ENCODE data around the gene SRPK1.
"Not testable (repeated sequence)": the region's sequence is repeated elsewhere in the genome, so short reads cannot be mapped to it uniquely, and the experiment has no call there.

The SRPK1 gene

DNA sequence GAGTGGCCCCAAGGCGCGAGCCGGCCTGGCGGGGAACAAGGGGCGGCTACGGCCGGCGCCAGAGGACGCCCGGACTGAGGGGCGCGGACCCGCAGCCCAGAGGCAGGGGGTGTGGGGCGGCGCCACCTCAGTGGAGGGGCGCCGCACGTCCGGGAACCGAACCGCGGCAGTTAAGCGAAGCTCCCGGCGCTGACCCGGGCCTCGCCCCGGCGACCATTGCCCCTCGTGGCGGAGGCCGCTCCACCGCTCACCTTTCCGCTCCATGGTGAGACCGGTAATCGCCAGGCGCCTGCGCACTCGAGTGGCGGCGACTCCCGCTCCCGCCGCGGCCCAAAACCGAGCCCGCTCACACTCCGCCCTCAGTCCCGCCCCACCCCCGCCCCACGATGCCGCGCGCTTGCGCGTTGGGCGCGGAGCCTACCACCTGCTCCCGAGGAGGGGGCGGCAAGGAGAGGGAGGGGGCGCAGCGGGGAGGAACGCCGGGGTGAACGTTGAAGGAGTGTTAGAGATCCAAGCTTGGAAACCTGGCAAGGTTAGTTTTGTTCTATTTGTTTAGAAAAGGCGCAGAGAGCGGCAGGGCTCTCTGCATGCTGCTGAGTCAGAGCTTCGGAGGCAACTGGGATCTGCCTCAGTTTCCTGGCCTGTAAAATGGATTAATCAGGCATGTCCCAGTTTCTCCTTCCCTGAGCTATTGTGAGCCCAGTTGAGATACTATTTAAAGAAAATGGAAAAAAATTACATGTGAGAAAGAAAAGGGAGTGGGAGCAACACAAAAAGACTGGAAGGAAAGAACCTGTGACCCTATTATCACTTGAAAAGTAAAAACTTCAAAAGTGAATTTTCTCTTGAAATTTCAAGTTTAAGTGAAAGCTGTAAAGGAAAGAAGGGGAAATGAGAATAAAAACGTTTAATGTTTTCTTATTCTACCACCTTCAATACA is at the start of gene SRPK1:
Gene SRPK1 (minus strand): TSS at position 306 of the 940 bp plus-strand sequence. CDS start 42 bp downstream, at position 264.
- DNase-seq (ENCODE audit: low read depth, low spot score), result no peak

DNA sequence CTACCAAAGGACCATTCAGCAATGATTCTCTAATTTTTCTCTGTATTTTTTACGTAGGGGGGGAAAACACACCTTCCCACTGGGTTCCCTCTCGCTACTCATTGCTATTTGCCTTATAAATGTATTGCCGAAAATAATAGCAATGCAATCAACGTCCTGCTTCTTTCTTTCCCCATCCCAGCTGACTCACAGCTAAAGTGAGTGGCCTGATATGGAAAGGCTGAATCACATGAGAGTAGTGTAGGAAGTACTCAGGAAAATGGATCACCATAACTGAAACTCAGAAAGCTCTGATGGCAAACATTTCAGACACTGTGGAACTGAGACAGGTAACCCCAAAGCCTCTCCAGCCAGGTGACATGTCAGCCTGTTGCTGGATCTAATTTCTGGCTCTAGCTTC is 49.3 kb upstream of the SRPK1 start:
- DNase-seq (ENCODE audit: low read depth, low spot score), result no peak

DNA sequence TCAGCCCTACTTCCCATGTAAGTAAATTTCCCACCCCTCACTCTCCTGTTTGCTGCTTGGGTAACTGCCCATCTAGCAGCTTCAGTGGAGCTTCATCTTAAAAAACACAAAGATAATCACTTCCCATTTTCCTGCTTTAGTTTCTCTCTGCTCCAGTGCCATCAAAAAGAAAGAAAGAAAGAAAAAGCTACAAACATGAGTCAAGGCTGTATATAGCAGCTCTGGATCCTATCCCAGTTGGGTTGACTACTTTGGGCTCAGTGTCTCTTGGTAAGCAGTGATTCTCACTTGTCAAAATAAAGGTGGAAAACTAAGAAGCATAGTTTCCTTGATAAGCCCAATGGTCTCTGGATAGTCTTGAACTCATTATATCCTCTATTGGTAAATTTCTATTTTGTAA is 48.7 kb upstream of the SRPK1 start:
- no peak for DNase-seq (ENCODE audit: low read depth, low spot score)

DNA sequence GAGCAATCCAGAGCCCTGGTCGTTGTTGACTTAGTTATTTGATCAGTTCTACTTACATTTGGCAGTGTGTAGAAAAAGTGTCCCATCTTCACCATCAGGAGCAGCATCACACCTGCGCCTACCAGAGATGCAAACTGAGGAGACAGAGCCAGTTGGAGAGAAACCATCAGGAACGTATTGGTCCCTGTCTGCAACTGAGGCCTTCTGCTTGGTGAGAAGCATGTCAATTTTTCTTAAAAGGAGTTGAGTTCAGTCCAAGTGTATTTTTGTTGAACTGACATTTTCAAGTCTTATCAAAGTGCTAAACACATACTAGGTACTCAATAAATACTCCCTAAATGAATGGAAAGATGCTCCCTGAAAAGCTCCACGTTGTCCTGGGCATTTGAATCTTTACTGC is 47.9 kb upstream of the SRPK1 start:
- DNase-seq (ENCODE audit: low read depth, low spot score), result no peak

DNA sequence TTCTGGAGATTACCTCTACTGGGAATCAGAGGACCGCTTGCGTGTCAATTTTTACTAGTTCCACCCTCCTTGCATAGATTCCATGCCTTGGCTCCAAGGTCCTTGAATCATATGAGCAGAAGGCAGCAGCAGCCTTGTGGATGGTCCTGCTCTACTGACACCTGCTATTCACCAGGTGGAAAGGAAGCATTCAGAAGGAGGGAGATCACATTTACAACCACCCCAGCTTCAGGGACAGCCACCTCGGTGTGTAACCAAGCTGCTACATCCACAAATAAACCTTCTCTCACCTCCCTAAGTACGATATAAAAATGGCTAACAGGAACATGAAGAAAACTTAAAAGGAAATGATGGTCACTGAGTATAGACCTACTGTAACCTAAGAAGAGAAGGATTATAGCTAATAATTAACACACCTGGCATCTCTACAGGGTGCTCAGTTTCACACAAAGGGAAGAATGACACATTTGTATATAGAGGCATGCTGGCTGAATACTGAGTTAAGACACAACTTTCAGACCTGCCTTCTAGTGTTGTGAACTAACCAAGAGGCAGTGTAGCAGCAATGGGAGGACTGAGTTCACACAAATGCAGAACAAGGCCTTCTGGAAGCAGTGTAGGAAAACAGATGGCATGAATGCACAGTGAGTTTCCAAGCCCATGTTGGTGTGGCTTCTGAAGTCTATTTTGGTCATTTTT is 46.3 kb upstream of the SRPK1 start:
- no peak for DNase-seq (ENCODE audit: low read depth, low spot score)

DNA sequence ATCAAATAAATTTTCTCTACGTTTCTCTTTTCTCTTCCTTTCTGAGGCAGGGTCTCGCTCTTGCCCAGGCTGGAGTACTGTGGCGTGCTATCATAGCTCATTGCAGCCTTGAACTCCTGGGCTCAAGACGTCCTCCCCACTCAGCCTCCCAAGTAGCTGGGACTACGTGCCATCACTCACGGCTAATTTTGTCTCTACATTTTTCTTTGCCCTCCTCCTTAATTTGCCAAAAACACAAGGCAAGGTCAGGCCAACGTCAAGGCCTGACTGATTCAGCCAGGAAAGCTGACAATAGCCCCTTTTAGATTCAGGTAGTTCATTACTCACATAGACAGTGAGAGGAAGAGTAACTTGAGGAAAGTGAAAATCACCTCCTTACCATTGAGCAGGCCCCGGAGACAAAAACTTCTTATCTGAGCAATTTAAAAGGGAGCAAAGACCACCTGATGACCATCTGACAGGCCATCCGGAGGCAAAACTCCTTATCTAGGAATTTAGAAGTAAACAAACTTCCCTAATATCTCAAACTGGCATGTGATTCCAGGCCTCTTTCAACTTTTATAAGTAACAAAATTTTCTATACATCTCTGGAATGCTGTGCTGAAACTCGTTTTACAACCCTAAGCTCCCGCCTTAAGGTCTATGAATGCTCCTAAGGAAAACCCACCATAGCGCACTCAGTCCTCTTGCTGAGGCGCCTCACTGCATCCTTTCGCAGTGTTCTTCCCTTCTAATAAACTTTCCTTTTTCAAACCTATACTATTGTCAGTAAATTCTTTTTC is 42.1 kb upstream of the SRPK1 start:
- DNase-seq (ENCODE audit: low read depth, low spot score), result no peak

DNA sequence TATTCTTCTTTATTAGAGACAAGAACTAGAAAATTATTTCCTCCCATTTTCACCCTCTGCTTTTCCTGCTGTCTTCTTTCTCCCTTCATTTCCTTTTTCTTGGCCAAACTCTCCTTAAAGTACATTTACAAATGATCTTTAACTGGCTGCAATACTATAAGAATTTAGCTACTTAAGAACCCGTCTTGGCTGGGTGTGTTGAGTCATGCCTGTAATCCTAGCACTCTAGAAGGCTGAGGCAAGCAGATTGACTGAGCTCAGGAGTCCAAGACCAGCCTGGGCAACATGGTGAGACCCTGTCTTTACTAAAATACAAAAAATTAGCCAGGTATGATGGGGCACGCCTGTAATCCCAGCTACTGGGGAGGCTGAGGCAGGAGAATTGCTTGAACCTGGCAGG is 39.3 kb upstream of the SRPK1 start:
- DNase-seq (ENCODE audit: low read depth, low spot score), result no peak

DNA sequence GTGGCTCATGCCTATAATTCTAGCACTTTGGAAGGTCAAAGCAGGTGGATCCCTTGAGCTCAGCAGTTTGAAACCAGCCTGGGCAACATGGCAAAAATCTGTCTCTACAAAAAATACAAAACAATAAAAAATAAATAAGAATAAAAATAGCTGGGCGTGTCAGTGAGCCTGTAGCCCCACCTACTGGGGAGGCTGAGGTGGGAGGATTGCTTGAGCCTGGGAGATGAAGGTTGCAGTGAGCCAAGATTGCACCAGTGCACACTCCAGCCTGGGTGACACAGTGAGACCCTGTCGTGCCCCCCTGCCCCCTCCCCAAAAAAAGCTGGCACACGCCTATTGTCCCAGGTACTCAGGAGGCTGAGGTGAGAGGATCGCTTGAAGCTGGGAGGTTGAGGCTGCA is 35.1 kb upstream of the SRPK1 start:
- no peak for DNase-seq (ENCODE audit: low read depth, low spot score)

DNA sequence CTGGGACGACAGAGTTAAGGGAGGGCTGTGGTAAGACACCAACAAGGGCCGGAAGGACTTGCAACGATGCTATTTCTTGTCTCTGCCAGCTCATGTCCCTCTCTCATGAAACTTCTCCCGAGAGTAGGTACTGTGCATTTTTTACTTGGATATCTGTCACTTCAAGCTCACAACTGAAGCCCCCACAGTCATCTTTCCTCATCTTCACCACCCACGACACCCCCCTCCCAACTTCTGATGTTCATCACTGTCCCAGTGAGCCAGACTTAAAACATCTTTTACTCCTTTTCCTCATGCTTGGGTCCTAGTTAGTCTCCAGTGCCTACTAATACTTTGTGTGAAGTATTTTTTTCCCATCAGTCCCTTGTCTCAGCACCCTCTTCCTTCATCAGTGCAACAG is 34.6 kb upstream of the SRPK1 start:
- DNase-seq (ENCODE audit: low read depth, low spot score), result no peak

DNA sequence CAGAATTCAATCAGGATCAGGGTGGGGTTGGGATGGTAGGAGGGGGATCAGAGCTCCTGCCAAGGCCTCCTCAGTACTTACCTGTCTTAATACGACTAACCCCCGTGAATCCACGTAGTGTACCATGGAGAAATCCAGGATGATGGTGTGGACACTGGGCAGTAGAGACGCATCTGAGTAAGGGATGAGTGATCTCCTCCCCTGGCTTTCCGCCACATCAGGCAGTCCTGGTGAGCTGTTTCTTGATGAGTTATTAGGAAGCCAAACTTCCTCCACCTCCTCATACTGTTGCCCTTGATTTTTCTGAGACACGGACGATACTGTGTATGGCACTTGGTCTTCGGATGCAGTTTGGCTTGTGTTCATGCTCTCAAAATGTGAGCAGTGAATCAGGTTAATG is 34.2 kb upstream of the SRPK1 start:
- DNase-seq (ENCODE audit: low read depth, low spot score), result no peak

DNA sequence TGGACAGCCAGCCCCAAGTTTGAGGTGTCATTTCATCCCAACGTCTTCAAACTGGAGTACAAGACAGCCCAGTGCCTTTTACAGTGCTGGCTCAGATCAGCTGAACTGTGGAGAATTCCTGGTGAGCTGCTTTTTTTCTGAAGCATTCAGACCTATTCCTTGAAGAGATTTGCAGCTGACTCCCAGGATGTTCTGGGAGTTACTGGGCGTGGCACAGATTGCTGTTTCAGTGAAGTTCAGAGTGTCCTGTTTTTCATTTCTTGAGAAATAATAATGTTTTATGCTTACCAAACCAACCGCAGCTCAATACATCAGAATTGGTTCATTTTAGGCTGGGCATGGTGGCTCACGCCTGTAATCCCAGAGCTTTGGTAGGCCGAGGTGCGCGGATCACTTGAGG is 33.4 kb upstream of the SRPK1 start:
- no peak for DNase-seq (ENCODE audit: low read depth, low spot score)

DNA sequence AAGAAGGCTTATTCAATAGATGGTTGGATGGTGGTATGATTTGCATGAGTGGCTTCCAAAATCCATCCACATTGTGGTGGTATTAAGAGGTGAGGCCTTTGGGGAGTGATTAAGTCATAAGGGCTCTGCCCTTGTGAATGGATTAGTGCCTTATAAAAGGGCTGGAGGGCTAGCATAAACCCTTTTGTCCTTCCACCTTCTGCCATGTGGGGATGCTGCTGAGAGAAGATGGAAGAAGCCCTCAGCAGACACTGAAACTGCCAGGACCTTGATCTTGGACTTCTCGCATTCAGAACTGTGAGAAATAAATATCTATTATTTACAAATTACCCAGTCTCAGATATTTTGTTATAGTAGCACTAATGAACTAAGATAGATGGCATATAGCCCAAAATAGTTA is 27.8 kb upstream of the SRPK1 start:
- DNase-seq (ENCODE audit: low read depth, low spot score), result no peak

DNA sequence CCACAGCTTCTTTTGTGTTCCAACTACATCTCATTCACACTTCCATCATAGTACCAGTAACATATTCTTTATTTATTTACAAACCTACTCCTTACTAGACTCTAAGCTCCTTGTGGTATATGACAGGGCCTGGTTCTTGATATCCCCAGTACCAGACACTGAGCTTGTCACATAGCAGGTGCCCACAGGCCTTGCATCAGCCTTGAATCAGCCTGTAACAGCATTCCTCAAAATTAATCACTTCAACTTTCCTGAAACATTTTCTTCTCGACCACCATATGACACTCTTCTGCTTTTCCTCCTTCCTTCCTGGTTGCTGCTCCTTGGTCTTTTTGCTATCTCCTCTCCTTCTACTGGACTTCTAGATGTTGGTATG is 24.7 kb upstream of the SRPK1 start:
- DNase-seq (ENCODE audit: low read depth, low spot score), result no peak

DNA sequence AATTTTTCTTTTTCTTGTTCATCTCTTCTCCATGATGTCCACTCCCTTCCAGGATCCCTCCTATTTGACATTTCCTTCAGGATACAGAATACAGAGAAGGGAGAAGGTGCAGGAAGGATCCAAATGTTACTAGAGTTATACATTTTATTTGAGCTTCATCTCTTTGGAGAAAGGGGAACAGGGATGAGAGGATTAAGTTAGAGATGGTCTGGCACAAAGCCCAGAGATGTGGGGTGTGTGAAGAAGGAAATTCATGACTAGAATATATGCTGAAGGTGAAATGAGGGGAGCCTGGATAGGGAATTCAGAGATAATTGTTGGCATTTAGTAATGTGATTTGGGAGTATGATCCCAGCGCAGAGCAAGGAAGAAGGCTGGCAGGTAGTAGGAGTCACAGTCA is 22.5 kb upstream of the SRPK1 start:
- no peak for DNase-seq (ENCODE audit: low read depth, low spot score)

DNA sequence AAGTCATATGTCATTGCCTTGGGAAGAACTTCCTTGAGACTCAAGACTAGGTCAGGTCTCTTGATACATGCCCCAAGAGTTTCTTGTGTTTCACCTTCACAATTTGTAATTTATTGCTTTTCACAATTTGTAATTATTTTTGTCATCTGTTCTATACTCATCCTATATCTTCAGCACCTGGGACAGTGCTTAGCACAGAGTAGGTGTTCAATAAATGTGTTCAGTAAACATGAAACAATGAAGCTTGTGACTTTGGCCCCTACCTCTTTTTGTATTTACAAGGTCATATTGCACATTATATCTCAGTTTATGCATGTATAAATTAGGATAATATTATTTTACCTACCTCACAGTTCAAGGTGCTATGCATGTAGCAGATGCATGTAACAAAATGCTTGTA is 21.5 kb upstream of the SRPK1 start:
- no peak for DNase-seq (ENCODE audit: low read depth, low spot score)

DNA sequence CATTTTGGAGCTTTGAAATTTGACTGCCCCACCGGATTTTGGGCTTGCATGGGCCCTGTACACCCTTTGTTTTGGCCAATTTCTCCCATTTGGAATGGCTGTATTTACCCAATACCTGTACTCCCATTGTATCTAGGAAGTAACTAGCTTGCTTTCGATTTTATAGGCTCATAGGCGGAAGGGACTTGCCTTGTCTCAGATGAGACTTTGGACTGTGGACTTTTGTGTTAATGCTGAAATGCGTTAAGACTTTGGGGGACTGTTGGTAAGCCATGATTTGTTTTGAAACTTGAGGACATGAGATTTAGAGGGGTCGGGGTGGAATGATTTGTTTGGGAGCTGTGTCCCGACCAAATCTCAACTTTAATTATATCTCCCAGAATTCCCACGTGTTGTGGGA is 20.3 kb upstream of the SRPK1 start:
- DNase-seq (ENCODE audit: low read depth, low spot score), result not testable (repeated sequence)

DNA sequence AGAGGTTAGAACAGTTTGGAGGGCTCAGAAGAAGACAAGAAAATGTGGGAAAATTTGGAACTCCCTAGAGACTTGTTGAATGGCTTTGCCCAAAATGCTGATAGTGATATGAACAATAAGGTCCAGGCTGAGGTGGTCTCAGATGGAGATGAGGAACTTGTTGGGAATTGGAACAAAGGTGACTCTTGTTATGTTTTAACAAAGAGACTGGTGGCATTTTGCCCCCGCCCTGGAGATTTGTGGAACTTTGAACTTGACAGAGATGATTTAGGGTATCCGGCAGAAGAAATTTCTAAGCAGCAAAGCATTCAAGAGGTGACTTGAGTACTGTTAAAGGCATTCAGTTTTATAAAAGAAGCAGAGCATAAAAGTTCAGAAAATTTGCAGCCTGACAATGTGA is 19.1 kb upstream of the SRPK1 start:
- DNase-seq (ENCODE audit: low read depth, low spot score), result not testable (repeated sequence)

DNA sequence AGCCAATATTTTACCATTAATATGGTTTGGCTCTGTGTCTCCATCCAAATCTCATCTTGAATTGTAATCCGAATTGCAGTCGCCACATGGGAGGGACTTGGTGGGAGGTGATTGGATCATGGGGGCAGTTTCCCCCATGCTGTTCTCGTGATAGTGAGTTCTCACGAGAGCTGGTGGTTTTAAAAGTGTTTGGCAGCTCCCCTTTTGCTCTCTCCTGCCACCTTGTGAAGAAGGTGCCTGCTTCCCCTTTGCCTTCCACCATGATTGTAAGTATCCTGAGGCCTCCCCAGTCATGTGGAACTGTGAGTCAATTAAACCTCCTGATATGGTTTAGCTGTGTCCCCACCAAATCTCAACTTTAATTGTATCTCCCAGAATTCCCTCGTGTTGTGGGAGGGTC is 18.4 kb upstream of the SRPK1 start:
- not testable (repeated sequence) for DNase-seq (ENCODE audit: low read depth, low spot score)

DNA sequence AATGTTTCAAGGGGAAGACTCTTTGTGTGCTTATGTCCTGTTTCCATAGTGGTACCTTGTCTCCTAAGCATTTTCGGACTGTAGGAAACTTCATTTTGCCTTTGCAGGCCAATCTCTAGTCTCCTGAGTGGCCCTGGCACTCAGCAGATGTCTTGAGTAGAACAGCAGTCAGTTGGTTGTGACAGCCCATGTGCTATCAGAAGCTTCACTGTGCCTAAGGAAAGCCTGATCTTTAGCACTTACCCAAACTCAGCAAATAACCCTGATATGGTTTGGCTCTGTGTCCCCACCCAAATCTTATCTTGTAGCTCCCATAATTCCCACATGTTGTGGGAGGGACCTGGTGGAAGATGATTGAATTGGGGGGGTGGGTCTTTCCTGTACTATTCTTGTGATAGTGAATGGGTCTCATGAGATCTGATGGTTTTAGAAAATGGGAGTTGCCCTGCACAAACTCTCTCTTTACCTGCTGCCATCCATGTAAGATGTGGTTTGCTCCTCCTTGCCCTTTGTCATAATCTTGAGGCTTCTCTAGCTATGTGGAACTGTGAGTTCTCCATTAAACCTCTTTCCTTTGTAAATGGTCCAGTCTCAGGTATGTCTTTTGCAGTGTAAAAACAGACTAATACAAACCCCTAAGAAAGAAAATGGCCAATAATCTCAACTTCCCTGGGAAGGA is 15.9 kb upstream of the SRPK1 start:
- no peak for DNase-seq (ENCODE audit: low read depth, low spot score)

DNA sequence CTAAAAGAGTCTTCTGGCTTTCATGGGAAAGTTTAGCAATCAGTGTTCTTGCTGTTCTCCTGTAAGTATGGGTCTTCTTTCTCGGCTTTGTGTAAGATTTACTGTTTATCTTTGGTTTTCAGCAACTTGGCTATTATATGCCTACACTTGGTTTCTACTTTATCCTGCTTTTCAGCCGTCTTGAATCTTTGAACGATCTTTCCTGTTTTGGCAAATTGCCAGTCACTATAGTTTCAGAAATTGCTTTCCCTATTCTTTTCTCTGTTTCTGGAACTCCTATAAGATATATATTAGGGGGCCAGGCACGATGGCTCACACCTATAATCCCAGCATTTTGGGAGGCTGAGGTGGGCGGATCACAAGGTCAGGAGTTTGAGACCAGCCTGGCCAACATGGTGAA is 14.6 kb upstream of the SRPK1 start:
- no peak for DNase-seq (ENCODE audit: low read depth, low spot score)

DNA sequence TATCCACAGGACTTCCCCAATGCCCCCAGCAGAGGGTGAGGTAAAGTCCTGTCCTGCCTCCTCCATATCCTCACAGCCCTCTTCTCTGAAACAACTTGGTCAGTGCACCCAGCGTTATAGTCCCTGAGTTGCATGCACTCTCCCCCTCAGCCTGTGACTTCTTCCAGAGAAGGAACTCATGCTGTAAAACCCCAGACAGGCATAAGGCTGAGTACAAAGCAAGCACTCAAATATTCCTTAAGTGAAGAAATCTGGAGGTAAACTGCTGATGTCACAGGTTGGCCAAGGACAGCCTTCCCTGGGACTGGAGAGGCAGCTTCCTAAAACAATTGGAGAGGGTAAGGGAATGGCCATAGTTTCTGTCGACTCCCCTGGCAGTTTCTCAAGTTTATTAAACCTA is 12.9 kb upstream of the SRPK1 start:
- DNase-seq (ENCODE audit: low read depth, low spot score), result no peak

DNA sequence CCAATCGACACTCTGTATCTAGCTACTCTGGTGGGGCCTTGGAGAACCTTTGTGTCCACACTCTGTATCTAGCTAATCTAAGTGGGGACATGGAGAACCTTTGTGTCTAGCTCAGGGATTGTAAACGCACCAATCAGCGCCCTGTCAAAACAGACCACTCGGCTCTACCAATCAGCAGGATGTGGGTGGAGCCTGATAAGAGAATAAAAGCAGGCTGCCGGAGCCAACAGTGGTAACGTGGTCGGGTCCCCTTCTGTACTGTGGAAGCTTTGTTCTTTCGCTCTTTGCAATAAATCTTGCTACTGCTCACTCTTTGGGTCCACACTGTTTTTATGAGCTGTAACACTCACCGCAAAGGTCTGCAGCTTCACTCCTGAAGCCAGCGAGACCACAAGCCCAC is 11.0 kb upstream of the SRPK1 start:
- DNase-seq (ENCODE audit: low read depth, low spot score), result not testable (repeated sequence)
